Adipose tissue (tissue), 3 donors: ENCODE results near the gene FUT8. TPM values are rescaled to one million over a fixed set of nuclear protein-coding genes. Genes with fewer than 3 reads are reported as not detected.

Experiments used
- H3K27ac ChIP-seq: one replicate; pipeline ENCODE4 v1.5.1; 2013; ENCODE audit warnings: low read depth, low read length
- WGBS, 3 donors: extraction: QIAGEN DNeasy Blood & Tissue Kit; methylation state at CpG; one replicate each; pipeline ENCODE4 v1.1.7; 2013; 5-methylcytosine and 5-hydroxymethylcytosine counted together
- polyA plus RNA-seq, 3 donors: library from polyadenylated mRNA; stranded (reverse); fragments of 200-250 nt; gene quantifications; one replicate each; pipeline ENCODE4 v1.2.3, GENCODE V29; 2013
- donor health status: healthy with polysubstance abuse.
- donor health status: Bipolar disorder and iron deficiency.
- donor health status: healthy.

Gene FUT8
- polyA plus RNA-seq, 3 donors, result 10.7 to 14.7 (median 11.4) TPM

GRCh38 chr14:65574611-65575010 lies 162.1 kb downstream of the FUT8 start:
- 49 to 64% (median 50%) methylated on average over 2 of the region's 2 CpGs for WGBS, 3 donors
- H3K27ac ChIP-seq, result no peak overlapping the region

DNA sequence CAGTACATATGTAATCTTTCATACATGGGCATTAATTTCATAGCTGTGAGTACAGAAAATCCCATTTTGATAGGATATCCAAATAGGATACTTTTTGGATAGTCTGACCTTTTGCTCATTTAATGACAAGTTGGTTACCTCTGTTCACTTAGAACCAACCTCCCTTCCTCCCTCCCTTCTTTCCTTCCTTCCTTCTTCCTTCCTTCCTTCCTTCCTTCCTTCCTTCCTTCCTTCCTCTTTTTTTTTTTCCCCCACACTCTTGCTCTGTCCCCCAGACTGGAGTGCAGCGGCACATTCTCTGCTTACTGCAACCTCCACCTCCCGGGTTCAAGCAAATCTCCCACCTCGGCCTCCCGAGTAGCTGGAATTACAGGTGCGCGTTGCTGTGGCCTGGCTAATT lies 162.9 kb downstream of the FUT8 start:
- 94 to 98% (median 97%) methylated on average over 6 of the region's 6 CpGs for WGBS, 3 donors
- H3K27ac ChIP-seq, result no peak overlapping the region

- no peak overlapping the region for H3K27ac ChIP-seq
- WGBS, 3 donors, result 83 to 93% (median 90%) methylated on average over 1 of the region's 1 CpG
Observed at GRCh38 chr14:65580973-65581372, 168.4 kb downstream of the FUT8 start.

- WGBS, 3 donors, result 82 to 94% (median 89%) methylated on average over 3 of the region's 3 CpGs
- no peak overlapping the region for H3K27ac ChIP-seq
Observed at GRCh38 chr14:65581378-65581777, 168.8 kb downstream of the FUT8 start.

GRCh38 chr14:65581799-65582198 lies 169.3 kb downstream of the FUT8 start:
- no peak overlapping the region for H3K27ac ChIP-seq
- WGBS, 3 donors, result 96 to 97% (median 96%) methylated on average over 3 of the region's 3 CpGs

- H3K27ac ChIP-seq, result no peak overlapping the region
- 92 to 93% (median 93%) methylated on average over 1 of the region's 1 CpG for WGBS, 3 donors
Observed at GRCh38 chr14:65585216-65585615, 172.7 kb downstream of the FUT8 start.

- 78 to 86% (median 83%) methylated on average over 4 of the region's 4 CpGs for WGBS, 3 donors
Observed at GRCh38 chr14:65588426-65589140, 176.1 kb downstream of the FUT8 start.

DNA sequence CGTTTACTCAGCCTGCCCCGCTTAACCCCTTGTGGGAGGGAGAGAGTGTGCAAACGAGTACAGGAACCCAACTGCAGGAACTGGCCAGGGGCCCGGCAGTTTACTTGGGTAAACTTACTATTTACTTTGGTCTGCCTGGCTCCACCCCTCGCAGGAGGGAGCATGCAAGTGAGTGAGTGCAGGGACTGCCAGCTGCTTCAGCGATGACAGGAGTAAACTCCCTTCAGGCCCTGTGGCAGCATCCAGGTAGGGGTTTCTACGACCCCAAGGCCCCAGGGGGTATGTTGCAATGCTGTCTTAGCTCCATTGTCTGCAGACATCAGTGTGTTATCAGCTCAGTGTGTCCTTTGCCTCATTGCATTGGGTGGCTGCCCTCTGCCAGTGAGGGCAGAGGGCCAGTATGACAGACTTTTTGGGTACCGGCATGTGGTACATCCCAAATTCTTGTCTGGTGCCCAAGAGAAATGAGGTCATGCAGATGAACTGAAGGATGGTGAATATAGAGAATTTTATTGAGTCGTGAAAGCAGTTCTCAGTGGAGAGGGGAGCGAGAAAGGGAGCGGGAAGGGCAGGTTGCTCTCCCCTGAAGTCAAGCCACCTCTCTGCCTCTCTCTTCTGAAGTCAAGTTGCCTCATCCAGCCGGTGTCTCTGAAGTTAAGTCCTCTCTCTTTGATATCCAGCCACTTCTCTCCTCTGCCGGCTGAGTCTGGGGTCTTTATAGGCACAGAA lies 181.8 kb downstream of the FUT8 start:
- H3K27ac ChIP-seq, result no peak overlapping the region
- 58 to 93% (median 87%) methylated on average over 13 of the region's 13 CpGs for WGBS, 3 donors

More at GRCh38 chr14:65588426-65589140, 176.1 kb downstream of the FUT8 start:
- H3K27ac ChIP-seq, result no peak overlapping the region

- H3K27ac ChIP-seq, result no peak overlapping the region
- 94 to 96% (median 95%) methylated on average over 5 of the region's 5 CpGs for WGBS, 3 donors
Observed at GRCh38 chr14:65594882-65595237, 182.3 kb downstream of the FUT8 start.

GRCh38 chr14:65599375-65599774 lies 186.8 kb downstream of the FUT8 start:
- 0% methylated on average over 1 of the region's 1 CpG for WGBS, 3 donors
- H3K27ac ChIP-seq, result no peak overlapping the region

DNA sequence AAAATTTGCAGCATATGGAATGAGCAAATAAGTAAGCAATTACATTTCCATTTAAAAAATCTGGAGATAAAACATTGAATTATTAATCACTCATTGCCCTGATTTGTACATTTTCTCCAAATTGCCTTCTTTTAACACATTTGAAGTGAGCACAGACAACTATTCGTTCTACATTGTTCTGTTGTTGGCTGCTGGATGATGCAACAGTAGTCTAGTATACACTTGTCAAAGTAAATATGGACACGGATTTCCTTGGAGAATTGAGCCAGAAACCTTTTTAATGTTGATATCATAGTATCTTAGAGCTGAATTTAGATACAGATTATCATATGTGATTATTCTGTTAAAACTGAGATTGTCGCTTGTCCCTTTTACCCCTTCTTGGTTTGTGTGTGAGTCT lies 188.2 kb downstream of the FUT8 start:
- WGBS, 3 donors, result 63 to 87% (median 86%) methylated on average over 3 of the region's 3 CpGs
- H3K27ac ChIP-seq, result no peak overlapping the region

- H3K27ac ChIP-seq, result no peak overlapping the region
Observed at GRCh38 chr14:65604535-65604934, 192.0 kb downstream of the FUT8 start.

- WGBS, 3 donors, result 47 to 50% (median 48%) methylated on average over 2 of the region's 2 CpGs
- H3K27ac ChIP-seq, result no peak overlapping the region
Observed at GRCh38 chr14:65604936-65605335, 192.4 kb downstream of the FUT8 start.

DNA sequence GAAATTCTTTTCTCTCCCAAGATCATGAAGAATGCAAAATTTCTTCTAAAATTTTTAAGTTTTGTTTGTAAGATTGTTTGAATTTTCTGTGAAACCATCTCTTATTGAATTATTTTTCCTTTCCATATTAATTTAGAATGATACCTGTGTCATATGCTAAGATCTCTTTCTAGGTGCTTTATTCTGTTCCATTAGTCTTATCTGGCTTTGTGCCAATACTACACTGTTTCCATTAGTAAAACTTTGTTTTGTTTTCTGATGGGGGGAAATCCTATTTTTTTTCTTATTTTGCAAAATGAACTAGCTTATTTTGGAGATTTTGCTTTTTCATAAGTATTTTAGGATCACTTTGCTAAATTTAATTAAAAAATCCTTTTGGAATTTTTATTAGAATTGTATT lies 193.9 kb downstream of the FUT8 start:
- no peak overlapping the region for H3K27ac ChIP-seq

DNA sequence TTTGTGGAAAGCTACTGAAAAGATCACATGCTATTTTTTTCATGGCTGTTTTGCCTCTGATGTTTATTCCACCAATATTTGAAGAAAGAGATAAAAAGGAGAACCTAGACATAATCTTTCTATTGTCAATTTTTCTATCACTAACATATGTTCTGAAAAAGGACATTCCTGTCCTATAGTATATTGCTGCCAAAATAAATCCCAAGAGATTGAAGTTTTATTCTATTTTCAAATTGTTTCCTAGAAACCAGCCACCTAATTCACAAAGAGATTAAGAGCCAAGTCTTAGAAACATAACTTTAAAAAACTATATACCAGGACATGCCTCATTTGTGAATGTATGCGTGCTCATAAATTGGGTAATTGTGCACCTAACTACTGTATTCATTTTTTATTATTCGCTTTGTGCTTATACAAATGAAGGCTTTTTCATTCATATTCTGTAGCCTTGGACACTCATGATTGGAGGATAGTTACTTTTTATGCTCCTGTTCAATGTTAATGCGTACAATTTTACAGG lies 200.7 kb downstream of the FUT8 start:
- 93 to 97% (median 95%) methylated on average over 3 of the region's 3 CpGs for WGBS, 3 donors
- no peak overlapping the region for H3K27ac ChIP-seq

DNA sequence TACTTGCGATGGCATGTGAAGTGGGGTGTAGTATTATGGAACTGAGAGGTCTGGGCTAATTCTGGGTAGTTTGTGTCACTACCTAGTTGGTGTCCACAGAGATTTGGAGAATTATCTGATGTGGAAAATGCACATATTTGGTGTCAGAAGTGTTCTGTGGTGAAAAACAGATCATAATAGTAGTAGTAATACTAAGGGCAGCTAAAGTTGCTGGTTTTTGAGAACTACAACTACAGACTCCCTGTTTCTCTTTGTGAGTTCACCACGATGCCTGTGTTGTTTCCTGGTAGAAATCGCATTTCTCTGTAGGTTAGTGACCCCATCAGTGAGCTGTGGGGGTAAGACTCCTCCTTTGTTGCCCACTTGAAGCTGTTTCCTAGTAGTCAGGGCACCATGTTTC lies 206.5 kb downstream of the FUT8 start:
- H3K27ac ChIP-seq, result no peak overlapping the region
- WGBS, 3 donors, result 87 to 92% (median 90%) methylated on average over 3 of the region's 3 CpGs

- no peak overlapping the region for H3K27ac ChIP-seq
Observed at GRCh38 chr14:65620195-65620594, 207.7 kb downstream of the FUT8 start.

DNA sequence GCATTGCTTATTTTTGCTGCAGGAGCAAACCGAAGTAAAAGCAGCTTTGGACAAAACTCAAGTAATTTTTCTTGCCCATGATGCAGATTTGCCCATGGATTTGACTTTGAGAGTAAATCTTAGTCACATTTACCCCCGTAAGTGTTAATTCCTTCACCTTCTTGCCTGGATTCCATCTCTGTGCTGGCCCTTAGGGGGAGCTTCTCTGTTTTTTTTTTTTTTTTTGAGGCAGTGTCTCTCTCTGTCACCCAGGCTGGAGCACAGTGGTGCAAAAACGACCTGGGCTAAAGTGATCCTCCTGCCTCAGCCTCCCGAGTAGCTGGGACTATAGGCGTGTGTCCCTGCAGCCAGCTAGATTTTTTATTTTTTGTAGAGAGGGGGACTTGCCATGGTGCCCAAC lies 210.2 kb downstream of the FUT8 start:
- no peak overlapping the region for H3K27ac ChIP-seq
- WGBS, 3 donors, result 91 to 95% (median 93%) methylated on average over 5 of the region's 5 CpGs

DNA sequence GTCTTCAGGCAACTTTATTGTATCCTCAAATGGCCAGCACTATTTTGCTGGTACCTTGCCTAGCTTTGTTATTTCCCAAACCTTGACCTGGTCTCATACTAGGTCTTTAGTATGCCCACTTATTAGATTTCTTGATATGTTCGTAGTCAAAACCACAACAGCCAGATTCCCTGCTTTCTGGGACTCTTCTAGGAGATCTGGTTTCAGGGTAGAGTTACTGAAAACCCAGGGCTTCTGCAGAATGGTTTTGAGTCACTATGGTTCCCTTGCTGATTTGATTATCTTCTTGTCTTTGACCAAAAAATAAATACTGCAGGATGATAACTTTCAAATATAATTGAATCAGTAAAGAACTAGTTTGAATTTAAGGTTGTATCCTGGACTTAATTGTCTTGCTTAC lies 211.2 kb downstream of the FUT8 start:
- no peak overlapping the region for H3K27ac ChIP-seq
- WGBS, 3 donors, result 84 to 95% (median 90%) methylated on average over 1 of the region's 1 CpG

DNA sequence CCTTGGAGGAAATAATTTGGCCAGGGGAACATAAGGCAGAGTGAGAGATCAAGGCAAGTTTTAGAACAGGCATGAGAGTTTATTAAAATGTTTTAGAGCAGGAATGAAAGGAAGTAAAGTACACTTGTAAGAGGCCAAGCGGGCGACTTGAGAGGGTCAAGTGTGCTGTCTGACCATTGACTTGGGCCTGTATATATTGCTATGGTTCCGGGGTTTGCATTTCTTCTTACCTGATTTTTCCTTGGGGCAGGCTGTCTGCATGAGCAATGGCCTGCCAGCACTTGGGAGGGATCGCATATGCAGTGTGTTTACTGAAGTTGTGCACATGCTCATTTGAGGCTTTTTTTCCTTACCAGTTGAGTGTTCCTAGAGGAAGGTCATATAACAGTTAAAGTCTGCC lies 214.8 kb downstream of the FUT8 start:
- 91 to 97% (median 93%) methylated on average over 4 of the region's 4 CpGs for WGBS, 3 donors
- no peak overlapping the region for H3K27ac ChIP-seq
